Activated naive CD4-positive, alpha-beta T cell treated with anti-CD3 and anti-CD28 coated beads, Interleukin-2, amount 10 ng/mL, durations not matched to agents 7 days and 5 days (primary cell): ENCODE data around the gene MAST2.
A peak's percentile ranks its signal among the peaks of the same experiment; 100 is the strongest.

Experiments used
- CTCF ChIA-PET: fragments of 350-600 bp; sonication (Branson Sonifier 250); formaldehyde crosslinking; loops from one replicate; lab custom pipeline; 2021; ENCODE audit warnings: antibody characterized with exemption; lab: Charles Lee
- DNase-seq: peaks from one replicate; pipeline ENCODE4 v3.0.0-alpha.2; 2020
- H3K27ac Mint-ChIP-seq: one replicate; pipeline ENCODE4 v1.8.0; 2021; ENCODE audit warnings: mild to moderate bottlenecking, moderate library complexity, mixed read lengths
- H3K27me3 Mint-ChIP-seq: one replicate; pipeline ENCODE4 v1.8.0; 2021; ENCODE audit warnings: mild to moderate bottlenecking, mixed read lengths
- H3K36me3 Mint-ChIP-seq: one replicate; pipeline ENCODE4 v1.8.0; 2021; ENCODE audit warnings: mixed read lengths
- H3K4me1 Mint-ChIP-seq: one replicate; pipeline ENCODE4 v1.8.0; 2021; ENCODE audit warnings: mixed read lengths
- H3K4me3 Mint-ChIP-seq: one replicate; pipeline ENCODE4 v1.8.0; 2021; ENCODE audit warnings: mild to moderate bottlenecking, moderate library complexity, mixed read lengths
- H3K9me3 Mint-ChIP-seq: one replicate; pipeline ENCODE4 v1.8.0; 2021; ENCODE audit warnings: mixed read lengths

Gene MAST2

GRCh38 chr1:45994423-45994822 is 191.0 kb downstream of the MAST2 start:
- no peaks in the 10 kb centered on the region for H3K9me3 Mint-ChIP-seq
- DNase-seq = no peak
- no peaks in the 10 kb centered on the region for H3K4me1 Mint-ChIP-seq
- no peaks in the 10 kb centered on the region for H3K27me3 Mint-ChIP-seq
- H3K27ac Mint-ChIP-seq = no peak overlapping the region
- no peaks in the 10 kb centered on the region for H3K36me3 Mint-ChIP-seq
- CTCF ChIA-PET = no interaction called here
- no peak overlapping the region for H3K4me3 Mint-ChIP-seq

DNA sequence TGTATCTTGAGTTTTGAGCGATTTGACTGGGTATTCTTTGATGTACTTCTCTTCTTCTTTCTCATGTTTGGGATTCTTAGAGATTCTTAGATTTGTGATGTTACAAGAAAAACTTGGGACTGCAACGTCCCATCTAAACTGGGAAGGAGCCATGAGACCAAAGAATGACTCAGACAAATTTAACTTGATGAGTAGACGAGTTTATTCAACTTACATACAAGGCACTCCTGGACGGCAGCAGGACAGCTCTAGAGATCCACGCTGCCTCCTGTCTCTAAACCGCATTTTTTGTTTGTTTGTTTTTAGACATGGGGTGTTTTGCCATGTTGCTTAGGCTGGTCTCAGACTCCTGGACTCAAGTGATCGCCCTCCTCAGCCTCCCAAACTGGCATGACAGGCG is 191.9 kb downstream of the MAST2 start:
- Mint-ChIP-seq H3K27ac (no peak overlapping the region), H3K27me3 (no peaks in the 10 kb centered on the region), H3K9me3 (no peaks in the 10 kb centered on the region), H3K36me3 (no peaks in the 10 kb centered on the region), H3K4me1 (no peaks in the 10 kb centered on the region), H3K4me3 (no peak overlapping the region)
- no peak for DNase-seq
- CTCF ChIA-PET = no interaction called here

DNA sequence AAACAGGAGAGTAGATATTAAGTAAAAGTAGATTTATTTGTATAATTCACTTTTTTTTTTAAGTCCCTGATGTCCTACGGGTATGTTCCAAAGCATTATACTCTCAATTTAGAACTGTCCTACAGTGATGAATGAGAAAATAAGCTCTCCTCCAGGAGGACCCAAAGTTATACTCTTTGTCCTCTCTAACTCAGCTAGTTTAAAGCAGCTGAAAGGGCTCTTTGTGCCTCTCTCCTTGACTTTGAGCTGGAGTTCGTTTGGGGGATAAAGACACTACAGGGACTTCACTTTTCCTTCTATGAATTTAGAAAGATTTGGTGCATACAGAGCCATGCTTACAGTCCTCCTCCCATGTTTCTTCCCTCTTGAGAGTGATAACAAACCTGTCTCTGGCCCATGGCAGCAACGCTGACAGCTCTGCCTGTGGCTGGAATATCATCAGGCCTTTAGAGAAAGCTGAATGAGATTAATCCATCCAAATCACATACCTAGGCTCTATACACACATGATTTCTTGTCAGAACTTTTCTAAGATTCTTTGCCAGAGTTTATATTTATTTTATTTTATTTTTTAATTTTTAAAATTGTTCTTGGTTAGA is 194.7 kb downstream of the MAST2 start:
- H3K36me3 Mint-ChIP-seq = no peaks in the 10 kb centered on the region
- no peaks in the 10 kb centered on the region for H3K4me1 Mint-ChIP-seq
- H3K27me3 Mint-ChIP-seq = no peaks in the 10 kb centered on the region
- no peak overlapping the region for H3K27ac Mint-ChIP-seq
- H3K4me3 Mint-ChIP-seq = no peak overlapping the region
- no peaks in the 10 kb centered on the region for H3K9me3 Mint-ChIP-seq
- no peak for DNase-seq
- CTCF ChIA-PET = no interaction called here

GRCh38 chr1:45999507-45999906 is 196.1 kb downstream of the MAST2 start:
- no peak overlapping the region for H3K27ac Mint-ChIP-seq
- CTCF ChIA-PET = no interaction called here
- no peaks in the 10 kb centered on the region for H3K27me3 Mint-ChIP-seq
- H3K9me3 Mint-ChIP-seq = no peaks in the 10 kb centered on the region
- no peak for DNase-seq
- peaks cover 3% of the 10 kb centered on the region for H3K36me3 Mint-ChIP-seq
- H3K4me3 Mint-ChIP-seq = no peak overlapping the region
- H3K4me1 Mint-ChIP-seq = no peaks in the 10 kb centered on the region

DNA sequence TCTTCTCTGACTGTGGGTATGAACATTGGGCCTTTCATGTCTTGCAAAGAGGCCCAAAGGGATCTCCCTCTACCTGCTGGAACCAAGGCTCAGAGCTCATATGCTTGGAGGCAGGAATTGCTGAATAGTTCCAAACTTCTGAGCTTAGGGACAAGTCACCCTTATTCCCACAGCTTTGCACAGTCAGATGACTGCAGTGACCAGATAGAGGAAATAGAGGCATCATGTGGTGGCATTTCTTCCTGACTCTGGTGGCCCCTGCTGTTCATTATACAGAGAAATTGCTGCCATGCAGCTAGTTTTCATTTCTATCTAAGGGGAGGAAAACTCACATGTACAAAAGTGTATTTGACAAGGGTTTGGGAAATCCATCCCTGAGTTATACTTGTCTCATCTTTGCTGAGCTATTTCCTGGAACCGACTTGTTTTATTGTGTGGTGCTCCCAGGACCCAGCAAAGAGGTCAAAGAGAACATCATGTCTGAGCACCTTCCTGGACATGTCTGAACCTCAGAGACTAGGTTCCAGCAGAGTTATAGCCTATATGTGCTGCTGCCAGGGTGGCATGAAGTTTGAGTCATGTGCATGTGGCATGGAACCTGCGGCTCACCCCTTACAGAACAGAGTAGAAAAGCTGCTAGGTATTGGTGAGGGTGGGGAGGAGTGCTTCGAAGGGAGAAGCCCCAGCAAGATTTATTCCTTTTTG is 197.8 kb downstream of the MAST2 start:
- Mint-ChIP-seq H3K27me3 (no peaks in the 10 kb centered on the region), H3K36me3 (peaks cover 6% of the 10 kb centered on the region), H3K27ac (no peak overlapping the region), H3K4me3 (no peak overlapping the region), H3K4me1 (no peaks in the 10 kb centered on the region), H3K9me3 (no peaks in the 10 kb centered on the region)
- no peak for DNase-seq
- CTCF ChIA-PET = no interaction called here

DNA sequence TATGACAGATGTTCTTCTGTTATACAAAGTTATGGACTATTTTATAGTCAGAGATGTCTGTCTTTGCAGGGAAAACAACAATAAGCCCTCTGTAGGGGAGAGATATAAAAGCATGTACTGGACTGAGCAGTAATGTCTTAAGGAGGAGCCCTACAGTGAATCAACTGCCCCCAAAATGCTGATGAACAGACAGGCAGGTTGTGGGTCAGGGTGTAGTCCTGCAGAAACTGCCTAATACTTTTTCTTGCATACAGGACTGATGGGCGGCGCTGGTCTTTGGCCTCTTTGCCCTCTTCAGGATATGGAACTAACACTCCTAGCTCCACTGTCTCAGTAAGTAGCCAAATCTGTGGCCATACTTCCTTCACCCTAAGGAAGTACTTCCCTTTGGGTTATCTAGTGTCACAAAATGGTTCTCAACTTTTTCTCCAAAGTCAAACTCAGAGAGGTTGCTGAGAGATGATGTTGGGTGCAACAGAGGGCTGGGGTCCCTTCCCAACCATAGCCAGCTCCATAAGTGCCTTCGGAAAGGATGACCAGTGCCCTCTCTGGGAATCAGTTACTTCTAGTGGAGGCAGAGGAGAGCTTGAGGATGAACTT is 199.2 kb downstream of the MAST2 start:
- H3K27me3 Mint-ChIP-seq = no peaks in the 10 kb centered on the region
- H3K9me3 Mint-ChIP-seq = no peaks in the 10 kb centered on the region
- peaks cover 16% of the 10 kb centered on the region for H3K36me3 Mint-ChIP-seq
- CTCF ChIA-PET = no interaction called here
- no peak overlapping the region for H3K4me3 Mint-ChIP-seq
- H3K27ac Mint-ChIP-seq = no peak overlapping the region
- H3K4me1 Mint-ChIP-seq = no peaks in the 10 kb centered on the region
- no peak for DNase-seq

DNA sequence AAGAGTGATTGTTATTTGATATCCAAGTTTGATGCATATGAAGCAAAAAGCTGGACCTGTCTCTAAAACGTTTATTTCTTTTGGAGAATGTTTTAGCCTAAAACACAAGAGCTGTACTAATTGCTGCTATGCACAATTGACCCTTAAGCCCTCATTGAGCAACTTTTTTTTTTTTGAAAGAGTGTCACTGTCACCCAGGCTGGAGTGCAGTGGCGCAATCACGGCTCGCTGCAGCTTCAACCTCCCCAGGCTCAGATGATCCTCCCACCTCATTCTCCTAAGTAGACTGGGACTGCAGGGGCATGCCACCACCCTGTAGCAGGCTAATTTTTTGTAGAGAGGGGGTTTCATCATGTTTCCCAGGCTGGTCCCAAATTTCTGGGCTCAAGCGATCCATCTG is 199.9 kb downstream of the MAST2 start:
- H3K27ac Mint-ChIP-seq = no peak overlapping the region
- no peak for DNase-seq
- H3K4me3 Mint-ChIP-seq = no peak overlapping the region
- H3K36me3 Mint-ChIP-seq = peaks cover 20% of the 10 kb centered on the region
- no peaks in the 10 kb centered on the region for H3K9me3 Mint-ChIP-seq
- CTCF ChIA-PET = no interaction called here
- H3K4me1 Mint-ChIP-seq = no peaks in the 10 kb centered on the region
- H3K27me3 Mint-ChIP-seq = no peaks in the 10 kb centered on the region

DNA sequence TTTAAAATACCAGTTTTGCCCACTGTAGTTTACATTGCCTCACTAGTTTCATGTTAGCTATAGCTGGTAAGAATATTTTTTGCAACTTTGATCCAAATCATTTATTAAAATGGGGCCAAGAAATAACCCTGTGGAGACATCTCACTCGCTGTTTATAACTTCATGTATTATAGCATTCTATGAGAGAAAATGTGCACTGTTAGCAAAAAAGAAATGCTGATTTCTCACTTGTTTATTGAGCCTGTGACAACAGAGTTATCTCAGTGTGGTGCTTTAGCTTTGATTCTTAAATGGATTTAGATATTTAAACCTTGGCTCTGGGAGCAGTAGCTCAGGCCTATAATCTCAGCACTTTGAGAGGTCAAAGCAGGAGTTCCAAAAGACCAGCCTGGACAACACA is 201.1 kb downstream of the MAST2 start:
- Mint-ChIP-seq H3K27ac (no peak overlapping the region), H3K4me1 (no peaks in the 10 kb centered on the region), H3K36me3 (peaks cover 26% of the 10 kb centered on the region), H3K4me3 (no peak overlapping the region), H3K27me3 (no peaks in the 10 kb centered on the region), H3K9me3 (no peaks in the 10 kb centered on the region)
- CTCF ChIA-PET = interaction anchor here (0.6 kb wide), 1 partner anchor 161 kb away, joined by 5 read pairs; no protein-coding TSS in a partner anchor
- DNase-seq = no peak

DNA sequence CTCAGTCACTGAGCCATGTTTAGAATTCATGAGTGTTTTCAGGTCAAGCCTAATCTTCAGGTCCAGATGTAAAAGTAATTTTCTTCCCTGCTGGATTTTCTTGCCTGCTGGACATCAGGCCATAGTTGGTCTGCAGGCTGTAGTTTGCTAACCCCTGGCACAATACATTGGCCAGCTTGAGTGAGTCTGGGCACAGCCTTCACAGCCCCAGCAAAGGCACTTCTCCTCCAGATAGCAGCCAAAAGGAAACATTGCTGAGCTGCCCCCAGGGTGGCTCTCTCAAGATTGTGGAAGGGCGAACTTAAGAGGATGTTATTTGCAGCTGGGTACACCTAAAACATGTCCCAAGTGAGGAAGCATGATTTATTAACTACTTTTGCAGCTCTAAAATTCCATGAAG is 202.2 kb downstream of the MAST2 start:
- CTCF ChIA-PET = no interaction called here

GRCh38 chr1:46008585-46008984 is 205.2 kb downstream of the MAST2 start:
- no peak for DNase-seq
- H3K4me1 Mint-ChIP-seq = no peaks in the 10 kb centered on the region
- H3K27ac Mint-ChIP-seq = no peak overlapping the region

More for the DNA sequence above, 202.2 kb downstream of the MAST2 start:
- no peak for DNase-seq
- Mint-ChIP-seq H3K36me3 (peaks cover 34% of the 10 kb centered on the region), H3K27me3 (no peaks in the 10 kb centered on the region), H3K4me1 (no peaks in the 10 kb centered on the region), H3K27ac (peak overlapping the region; percentile 60), H3K9me3 (no peaks in the 10 kb centered on the region), H3K4me3 (no peak overlapping the region)

GRCh38 chr1:46010611-46011010 is 207.2 kb downstream of the MAST2 start:
- no peak for DNase-seq
- CTCF ChIA-PET = no interaction called here
- no peaks in the 10 kb centered on the region for H3K4me1 Mint-ChIP-seq
- no peaks in the 10 kb centered on the region for H3K9me3 Mint-ChIP-seq
- peaks cover 35% of the 10 kb centered on the region for H3K36me3 Mint-ChIP-seq
- H3K27me3 Mint-ChIP-seq = no peaks in the 10 kb centered on the region
- no peak overlapping the region for H3K27ac Mint-ChIP-seq
- H3K4me3 Mint-ChIP-seq = no peak overlapping the region

More at GRCh38 chr1:46008585-46008984, 205.2 kb downstream of the MAST2 start:
- CTCF ChIA-PET = no interaction called here
- H3K36me3 Mint-ChIP-seq = peaks cover 38% of the 10 kb centered on the region
- no peaks in the 10 kb centered on the region for H3K27me3 Mint-ChIP-seq
- no peaks in the 10 kb centered on the region for H3K9me3 Mint-ChIP-seq
- no peak overlapping the region for H3K4me3 Mint-ChIP-seq

- no peaks in the 10 kb centered on the region for H3K4me1 Mint-ChIP-seq
- CTCF ChIA-PET = no interaction called here
- no peak overlapping the region for H3K27ac Mint-ChIP-seq
- no peak for DNase-seq
- no peaks in the 10 kb centered on the region for H3K27me3 Mint-ChIP-seq
- H3K9me3 Mint-ChIP-seq = no peaks in the 10 kb centered on the region
- peaks cover 32% of the 10 kb centered on the region for H3K36me3 Mint-ChIP-seq
- H3K4me3 Mint-ChIP-seq = no peak overlapping the region
Observed at GRCh38 chr1:46011121-46011695, 207.8 kb downstream of the MAST2 start.

DNA sequence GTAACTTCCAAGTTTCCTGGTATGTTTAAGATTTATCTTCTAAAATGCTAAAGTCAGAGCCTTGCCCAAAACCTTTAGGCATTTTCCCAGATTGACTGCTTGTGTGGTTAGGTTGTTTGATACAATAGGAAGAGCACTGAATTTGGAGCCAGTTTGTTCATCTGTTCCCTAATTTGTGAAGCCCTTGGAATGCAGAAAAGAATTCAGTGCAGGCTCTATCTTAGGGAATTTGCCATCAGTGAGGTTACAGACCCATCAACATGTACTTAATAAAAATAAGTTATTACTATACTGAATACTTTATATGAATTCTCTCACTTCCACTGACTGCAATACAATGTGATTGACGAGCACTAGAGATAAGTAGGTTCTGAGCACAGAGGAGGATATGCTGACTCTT is 208.8 kb downstream of the MAST2 start:
- H3K27me3 Mint-ChIP-seq = no peaks in the 10 kb centered on the region
- no peak overlapping the region for H3K27ac Mint-ChIP-seq
- CTCF ChIA-PET = interaction anchor here (1.2 kb wide), 1 partner anchor 23 kb away, joined by 3 read pairs; no protein-coding TSS in a partner anchor
- no peaks in the 10 kb centered on the region for H3K9me3 Mint-ChIP-seq
- H3K4me1 Mint-ChIP-seq = no peaks in the 10 kb centered on the region
- H3K4me3 Mint-ChIP-seq = no peak overlapping the region
- peaks cover 24% of the 10 kb centered on the region for H3K36me3 Mint-ChIP-seq
- no peak for DNase-seq

GRCh38 chr1:46013581-46013980 is 210.2 kb downstream of the MAST2 start:
- Mint-ChIP-seq H3K27ac (no peak overlapping the region), H3K4me3 (no peak overlapping the region), H3K27me3 (no peaks in the 10 kb centered on the region), H3K36me3 (peaks cover 16% of the 10 kb centered on the region), H3K4me1 (no peaks in the 10 kb centered on the region), H3K9me3 (no peaks in the 10 kb centered on the region)
- no peak for DNase-seq
- CTCF ChIA-PET = interaction anchor here (1.2 kb wide), 1 partner anchor 21 kb away, joined by 3 read pairs; no protein-coding TSS in a partner anchor
